Ammon's horn (tissue), 1 donor: Measurements from ENCODE around the gene UMAD1.
A peak's percentile ranks its signal among the peaks of the same experiment; 100 is the strongest.

Source experiments
- DNase-seq: peaks from one replicate; pipeline ENCODE4 v3.0.0-alpha.2; 2016; ENCODE audit warnings: low spot score

UMAD1 gene

GRCh38 chr7:7830122-7830878 is 189.7 kb downstream of the UMAD1 start:
- DNase-seq: no peak

GRCh38 chr7:7832518-7832917 is 192.0 kb downstream of the UMAD1 start:
- DNase-seq: no peak

- peak; percentile 24 for DNase-seq
Observed at GRCh38 chr7:7834761-7835160, 194.2 kb downstream of the UMAD1 start.

- DNase-seq: no peak
Observed at GRCh38 chr7:7841027-7841426, 200.5 kb downstream of the UMAD1 start.

GRCh38 chr7:7843240-7843639 is 202.7 kb downstream of the UMAD1 start:
- DNase-seq: no peak

GRCh38 chr7:7843972-7844371 is 203.4 kb downstream of the UMAD1 start:
- DNase-seq: no peak

GRCh38 chr7:7848246-7848645 is 207.7 kb downstream of the UMAD1 start:
- no peak for DNase-seq

GRCh38 chr7:7848892-7849291 is 208.3 kb downstream of the UMAD1 start:
- no peak for DNase-seq

GRCh38 chr7:7850150-7850549 is 209.6 kb downstream of the UMAD1 start:
- no peak for DNase-seq

- DNase-seq: no peak
Observed at GRCh38 chr7:7851381-7851780, 210.8 kb downstream of the UMAD1 start.

GRCh38 chr7:7851991-7852390 is 211.4 kb downstream of the UMAD1 start:
- DNase-seq: no peak

GRCh38 chr7:7857143-7857583 is 216.6 kb downstream of the UMAD1 start:
- DNase-seq: peak; percentile 24

GRCh38 chr7:7858559-7858958 is 218.0 kb downstream of the UMAD1 start:
- DNase-seq: peak; percentile 5

- no peak for DNase-seq
Observed at GRCh38 chr7:7859411-7859810, 218.9 kb downstream of the UMAD1 start.

GRCh38 chr7:7861211-7861633 is 220.7 kb downstream of the UMAD1 start:
- no peak for DNase-seq

- no peak for DNase-seq
Observed at GRCh38 chr7:7862393-7862792, 221.8 kb downstream of the UMAD1 start.

GRCh38 chr7:7867846-7868571 is 227.5 kb downstream of the UMAD1 start:
- peak; percentile 54 for DNase-seq

- no peak for DNase-seq
Observed at GRCh38 chr7:7868572-7868899, 228.0 kb downstream of the UMAD1 start.

GRCh38 chr7:7869036-7869435 is 228.5 kb downstream of the UMAD1 start:
- no peak for DNase-seq

GRCh38 chr7:7869651-7870050 is 229.1 kb downstream of the UMAD1 start:
- no peak for DNase-seq

GRCh38 chr7:7870555-7870954 is 230.0 kb downstream of the UMAD1 start:
- DNase-seq: no peak

GRCh38 chr7:7876419-7876818 is 235.9 kb downstream of the UMAD1 start:
- no peak for DNase-seq

- DNase-seq: no peak
Observed at GRCh38 chr7:7881581-7881980, 241.0 kb downstream of the UMAD1 start.

GRCh38 chr7:7882888-7883287 is 242.3 kb downstream of the UMAD1 start:
- DNase-seq: no peak
